Measurements from ENCODE around the gene TBC1D1.

TBC1D1 gene

DNA sequence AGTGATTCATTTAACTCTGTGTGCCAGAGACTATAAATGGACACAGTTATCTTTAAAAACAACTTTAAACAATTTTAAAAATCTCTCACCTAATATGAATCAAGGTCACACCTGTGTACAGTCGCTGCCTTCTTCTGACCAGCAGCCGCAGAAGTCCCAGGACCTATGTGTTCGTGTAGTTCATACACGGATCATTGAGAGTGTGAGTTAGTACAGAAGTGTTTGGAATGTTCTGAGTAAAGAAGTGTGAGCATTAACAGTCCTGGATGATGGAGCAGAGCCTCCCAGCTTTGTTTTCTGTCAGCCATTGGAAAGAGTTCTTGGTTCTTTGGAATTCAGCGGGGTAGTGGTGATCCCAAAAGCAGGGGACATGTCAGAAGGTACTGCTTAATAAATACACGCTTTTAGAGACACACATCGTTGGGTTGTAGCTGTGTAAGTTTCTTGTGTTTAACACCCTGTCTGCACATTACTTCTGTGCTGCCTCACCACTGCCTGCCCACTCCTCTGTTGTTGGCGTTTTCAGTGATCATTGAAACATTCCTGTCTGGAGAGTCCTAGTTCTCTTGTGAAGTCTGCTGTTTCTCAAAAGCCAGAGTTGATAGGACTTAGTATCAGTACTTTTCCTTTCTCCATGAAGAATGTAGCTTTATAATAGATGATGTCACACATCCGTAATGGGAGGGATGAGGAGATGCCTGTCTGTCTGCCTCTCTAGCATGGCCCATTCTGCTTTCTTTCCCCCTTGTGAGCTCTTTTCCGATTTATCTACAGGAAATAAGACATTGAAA is 159.9 kb downstream of the TBC1D1 start:
- peaks cover 7% of the 10 kb centered on the region; the same call in 1 of the 2 replicates for H3K4me1 ChIP-seq (ENCODE audit: insufficient read depth, low read length)
- no peak overlapping the region for H3K9ac ChIP-seq (ENCODE audit: low read depth, low read length)
- no peaks in the 10 kb centered on the region for H3K9me3 ChIP-seq (ENCODE audit: insufficient read depth, low read depth, low read length)
- H3K27ac ChIP-seq (ENCODE audit: low read length), result no peak overlapping the region
- no peak overlapping the region for H3K4me3 ChIP-seq (ENCODE audit: low read length)
- H3K27me3 ChIP-seq (ENCODE audit: insufficient read depth, low read length), result no peaks in the 10 kb centered on the region
- H3K36me3 ChIP-seq (ENCODE audit: insufficient read depth, low read depth, low read length), result peaks cover 38% of the 10 kb centered on the region

DNA sequence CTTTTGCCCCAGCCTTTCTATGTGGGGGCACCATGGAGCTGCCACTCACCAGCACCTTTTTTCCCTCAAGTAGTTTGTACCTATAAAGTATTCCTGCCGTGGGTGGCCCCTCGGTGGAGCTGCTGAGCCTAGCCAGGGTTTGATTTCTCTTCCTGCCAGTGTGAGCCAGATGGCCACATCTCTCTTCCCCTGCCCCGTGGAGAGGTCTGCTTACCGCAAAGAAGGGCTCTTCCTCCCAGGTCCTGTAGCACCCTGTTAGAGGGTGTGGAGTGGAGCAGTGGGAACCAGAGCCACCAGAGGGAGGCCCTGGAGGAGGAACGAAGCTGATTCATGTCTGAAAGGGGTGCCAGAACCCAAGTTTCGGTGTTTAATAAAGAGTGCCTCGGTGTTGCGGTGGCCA is 164.7 kb downstream of the TBC1D1 start:
- no peak overlapping the region for H3K4me3 ChIP-seq (ENCODE audit: low read length)
- no peaks in the 10 kb centered on the region for H3K27me3 ChIP-seq (ENCODE audit: insufficient read depth, low read length)
- no peaks in the 10 kb centered on the region for H3K4me1 ChIP-seq (ENCODE audit: insufficient read depth, low read length)
- no peak overlapping the region for H3K27ac ChIP-seq (ENCODE audit: low read length)
- no peaks in the 10 kb centered on the region for H3K9me3 ChIP-seq (ENCODE audit: insufficient read depth, low read depth, low read length)
- H3K36me3 ChIP-seq (ENCODE audit: insufficient read depth, low read depth, low read length), result peaks cover 28% of the 10 kb centered on the region
- no peak overlapping the region for H3K9ac ChIP-seq (ENCODE audit: low read depth, low read length)

GRCh38 chr4:38056011-38056685 is 165.3 kb downstream of the TBC1D1 start:
- Histone ChIP-seq H3K9me3 (ENCODE audit: insufficient read depth, low read depth, low read length) (no peaks in the 10 kb centered on the region), H3K27ac (ENCODE audit: low read length) (no peak overlapping the region), H3K36me3 (ENCODE audit: insufficient read depth, low read depth, low read length) (peaks cover 28% of the 10 kb centered on the region), H3K4me3 (ENCODE audit: low read length) (no peak overlapping the region), H3K9ac (ENCODE audit: low read depth, low read length) (no peak overlapping the region), H3K27me3 (ENCODE audit: insufficient read depth, low read length) (no peaks in the 10 kb centered on the region), H3K4me1 (ENCODE audit: insufficient read depth, low read length) (no peaks in the 10 kb centered on the region)

- peaks cover 28% of the 10 kb centered on the region for H3K36me3 ChIP-seq (ENCODE audit: insufficient read depth, low read depth, low read length)
- no peak overlapping the region for H3K4me3 ChIP-seq (ENCODE audit: low read length)
- no peaks in the 10 kb centered on the region for H3K9me3 ChIP-seq (ENCODE audit: insufficient read depth, low read depth, low read length)
- no peaks in the 10 kb centered on the region for H3K4me1 ChIP-seq (ENCODE audit: insufficient read depth, low read length)
- H3K27ac ChIP-seq (ENCODE audit: low read length), result no peak overlapping the region
- no peak overlapping the region for H3K9ac ChIP-seq (ENCODE audit: low read depth, low read length)
- H3K27me3 ChIP-seq (ENCODE audit: insufficient read depth, low read length), result no peaks in the 10 kb centered on the region
These were observed 167.3 kb downstream of the TBC1D1 start for GRCh38 chr4:38058151-38058550.

DNA sequence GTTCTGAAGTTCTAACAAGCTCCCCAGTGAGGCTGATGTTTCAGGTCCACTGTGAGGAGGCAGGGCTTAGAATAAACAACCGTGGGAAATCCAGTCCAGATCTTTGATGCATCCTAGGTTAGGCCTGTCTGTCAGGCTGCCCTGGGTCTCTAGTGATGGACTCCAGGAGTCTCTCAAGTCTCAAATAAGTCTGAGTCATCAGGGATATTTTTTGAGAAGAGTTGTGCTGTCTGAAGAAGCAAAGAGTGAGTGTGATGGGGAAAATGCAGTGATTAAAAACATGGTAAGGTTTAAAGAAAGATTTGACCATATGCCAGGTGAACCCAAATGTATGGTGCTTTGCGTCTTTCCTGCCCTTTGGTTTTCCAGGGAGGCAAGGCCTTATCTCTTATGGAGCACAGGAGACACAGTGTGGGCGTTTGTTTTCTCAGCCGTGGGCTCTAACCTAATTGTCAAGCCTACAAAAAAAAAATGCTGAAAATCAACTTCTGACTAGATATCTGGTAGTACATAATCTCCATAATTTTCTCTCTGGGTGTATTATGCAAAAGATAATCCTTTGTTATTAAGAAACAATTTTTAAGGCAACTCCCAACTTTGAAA is 170.0 kb downstream of the TBC1D1 start:
- no peak overlapping the region for H3K27ac ChIP-seq (ENCODE audit: low read length)
- H3K4me1 ChIP-seq (ENCODE audit: insufficient read depth, low read length), result no peaks in the 10 kb centered on the region
- no peak overlapping the region for H3K4me3 ChIP-seq (ENCODE audit: low read length)
- no peaks in the 10 kb centered on the region for H3K27me3 ChIP-seq (ENCODE audit: insufficient read depth, low read length)
- no peaks in the 10 kb centered on the region for H3K9me3 ChIP-seq (ENCODE audit: insufficient read depth, low read depth, low read length)
- peaks cover 9% of the 10 kb centered on the region for H3K36me3 ChIP-seq (ENCODE audit: insufficient read depth, low read depth, low read length)
- H3K9ac ChIP-seq (ENCODE audit: low read depth, low read length), result no peak overlapping the region

DNA sequence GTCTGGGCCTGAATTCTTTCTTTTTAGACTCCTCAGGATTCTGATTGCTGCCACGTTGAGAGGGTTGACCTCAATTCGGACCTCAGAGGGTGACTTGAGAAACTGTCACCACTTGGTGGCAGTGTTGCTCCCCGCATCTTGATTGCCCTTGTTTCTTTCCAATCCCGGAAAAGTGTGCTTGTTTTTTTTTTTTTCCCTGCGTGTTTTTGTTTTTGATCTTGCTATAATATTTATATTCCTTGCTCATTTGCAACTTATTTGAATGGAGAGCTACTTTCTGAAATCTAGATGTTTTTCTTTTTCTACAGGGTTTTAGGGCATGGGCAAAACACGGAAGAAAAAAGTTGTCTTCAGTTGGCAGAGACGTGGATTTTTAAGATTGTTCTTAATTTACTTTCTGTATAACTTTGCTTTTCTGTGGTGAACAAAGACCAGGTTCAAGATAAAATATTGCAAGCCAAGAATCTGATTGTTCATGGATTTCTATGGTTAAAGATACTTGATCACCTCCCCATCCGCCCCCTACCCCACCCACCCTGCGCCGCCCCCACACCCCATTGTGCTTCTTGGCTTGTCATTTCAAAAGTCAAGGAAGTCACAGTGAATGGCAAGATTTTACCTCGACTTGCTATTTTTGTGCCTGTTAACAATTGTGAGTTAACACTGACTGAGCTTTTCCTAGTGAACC is 171.3 kb downstream of the TBC1D1 start:
- Histone ChIP-seq H3K4me1 (ENCODE audit: insufficient read depth, low read length) (no peaks in the 10 kb centered on the region), H3K9me3 (ENCODE audit: insufficient read depth, low read depth, low read length) (no peaks in the 10 kb centered on the region), H3K9ac (ENCODE audit: low read depth, low read length) (no peak overlapping the region), H3K27ac (ENCODE audit: low read length) (no peak overlapping the region), H3K27me3 (ENCODE audit: insufficient read depth, low read length) (no peaks in the 10 kb centered on the region), H3K36me3 (ENCODE audit: insufficient read depth, low read depth, low read length) (peaks cover 1% of the 10 kb centered on the region; the same call in 1 of the 2 replicates), H3K4me3 (ENCODE audit: low read length) (no peak overlapping the region)

DNA sequence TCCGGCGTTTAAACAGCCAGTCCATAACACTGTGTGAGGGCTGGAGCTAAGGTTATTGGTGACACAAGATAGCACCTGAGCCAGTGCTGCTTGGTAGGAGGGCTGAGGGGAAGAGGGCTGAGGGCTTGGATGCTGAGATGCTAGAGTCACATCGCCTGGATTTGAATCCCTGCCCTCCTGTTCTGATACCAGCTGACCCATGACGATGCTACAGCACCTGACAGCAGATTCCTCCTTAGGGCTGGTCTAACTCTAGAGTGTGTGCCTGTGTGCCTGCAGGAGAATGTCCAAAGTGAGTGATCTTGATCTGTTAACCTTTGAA is 171.9 kb downstream of the TBC1D1 start:
- H3K36me3 ChIP-seq (ENCODE audit: insufficient read depth, low read depth, low read length), result no peaks in the 10 kb centered on the region; the same call in 1 of the 2 replicates
- H3K4me1 ChIP-seq (ENCODE audit: insufficient read depth, low read length), result no peaks in the 10 kb centered on the region
- no peaks in the 10 kb centered on the region for H3K27me3 ChIP-seq (ENCODE audit: insufficient read depth, low read length)
- H3K9ac ChIP-seq (ENCODE audit: low read depth, low read length), result no peak overlapping the region
- H3K27ac ChIP-seq (ENCODE audit: low read length), result no peak overlapping the region
- H3K9me3 ChIP-seq (ENCODE audit: insufficient read depth, low read depth, low read length), result no peaks in the 10 kb centered on the region
- no peak overlapping the region for H3K4me3 ChIP-seq (ENCODE audit: low read length)

DNA sequence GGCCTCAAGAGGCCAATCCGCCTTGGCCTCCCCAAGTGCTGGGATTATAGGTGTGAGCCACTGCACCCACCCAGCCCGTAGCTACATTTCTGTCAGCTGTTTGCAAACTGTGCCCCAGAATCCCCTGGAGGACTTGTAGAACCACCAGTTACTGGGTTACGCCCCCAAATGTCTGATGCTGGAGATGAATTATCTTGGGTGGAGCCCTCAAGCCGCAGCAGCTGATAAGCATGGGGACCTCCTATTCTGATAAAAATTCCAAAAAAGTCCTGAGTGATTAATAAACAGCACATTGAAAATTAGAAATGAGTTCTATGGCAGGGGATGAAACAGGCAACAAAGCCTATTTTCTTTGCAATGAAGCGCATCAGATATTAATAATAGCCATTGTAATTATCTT is 174.3 kb downstream of the TBC1D1 start:
- no peaks in the 10 kb centered on the region for H3K36me3 ChIP-seq (ENCODE audit: insufficient read depth, low read depth, low read length)
- H3K4me1 ChIP-seq (ENCODE audit: insufficient read depth, low read length), result peaks cover 4% of the 10 kb centered on the region
- H3K9me3 ChIP-seq (ENCODE audit: insufficient read depth, low read depth, low read length), result no peaks in the 10 kb centered on the region
- no peaks in the 10 kb centered on the region for H3K27me3 ChIP-seq (ENCODE audit: insufficient read depth, low read length)
- no peak overlapping the region for H3K9ac ChIP-seq (ENCODE audit: low read depth, low read length)
- H3K27ac ChIP-seq (ENCODE audit: low read length), result no peak overlapping the region
- H3K4me3 ChIP-seq (ENCODE audit: low read length), result no peak overlapping the region

DNA sequence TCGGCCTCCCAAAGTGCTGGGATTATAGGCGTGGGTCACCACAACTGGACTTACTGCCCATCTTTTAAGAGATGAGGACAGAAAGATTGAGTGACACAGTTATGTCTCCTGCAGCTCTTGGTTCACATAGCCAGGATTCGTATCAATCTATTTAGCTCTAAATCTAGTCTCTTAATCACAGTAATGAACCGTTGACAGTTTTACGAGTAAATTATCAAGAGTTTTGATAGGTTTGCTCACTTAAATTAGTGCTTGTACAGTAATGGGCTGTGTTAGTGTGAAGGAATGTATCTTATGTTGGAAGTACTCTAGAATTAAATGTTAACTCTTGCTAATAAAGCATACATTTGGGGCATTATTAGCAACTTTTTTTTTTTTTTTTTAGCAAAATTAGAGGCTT is 175.0 kb downstream of the TBC1D1 start:
- no peaks in the 10 kb centered on the region for H3K9me3 ChIP-seq (ENCODE audit: insufficient read depth, low read depth, low read length)
- no peak overlapping the region for H3K27ac ChIP-seq (ENCODE audit: low read length)
- no peaks in the 10 kb centered on the region for H3K36me3 ChIP-seq (ENCODE audit: insufficient read depth, low read depth, low read length)
- no peak overlapping the region for H3K9ac ChIP-seq (ENCODE audit: low read depth, low read length)
- no peak overlapping the region for H3K4me3 ChIP-seq (ENCODE audit: low read length)
- H3K27me3 ChIP-seq (ENCODE audit: insufficient read depth, low read length), result no peaks in the 10 kb centered on the region
- H3K4me1 ChIP-seq (ENCODE audit: insufficient read depth, low read length), result peaks cover 4% of the 10 kb centered on the region

- H3K36me3 ChIP-seq (ENCODE audit: insufficient read depth, low read depth, low read length), result no peaks in the 10 kb centered on the region
- no peak overlapping the region for H3K27ac ChIP-seq (ENCODE audit: low read length)
- no peaks in the 10 kb centered on the region for H3K9me3 ChIP-seq (ENCODE audit: insufficient read depth, low read depth, low read length)
- no peak overlapping the region for H3K4me3 ChIP-seq (ENCODE audit: low read length)
- H3K4me1 ChIP-seq (ENCODE audit: insufficient read depth, low read length), result peaks cover 4% of the 10 kb centered on the region
- H3K9ac ChIP-seq (ENCODE audit: low read depth, low read length), result no peak overlapping the region
- H3K27me3 ChIP-seq (ENCODE audit: insufficient read depth, low read length), result no peaks in the 10 kb centered on the region
These were observed 176.6 kb downstream of the TBC1D1 start for GRCh38 chr4:38067499-38067898.

DNA sequence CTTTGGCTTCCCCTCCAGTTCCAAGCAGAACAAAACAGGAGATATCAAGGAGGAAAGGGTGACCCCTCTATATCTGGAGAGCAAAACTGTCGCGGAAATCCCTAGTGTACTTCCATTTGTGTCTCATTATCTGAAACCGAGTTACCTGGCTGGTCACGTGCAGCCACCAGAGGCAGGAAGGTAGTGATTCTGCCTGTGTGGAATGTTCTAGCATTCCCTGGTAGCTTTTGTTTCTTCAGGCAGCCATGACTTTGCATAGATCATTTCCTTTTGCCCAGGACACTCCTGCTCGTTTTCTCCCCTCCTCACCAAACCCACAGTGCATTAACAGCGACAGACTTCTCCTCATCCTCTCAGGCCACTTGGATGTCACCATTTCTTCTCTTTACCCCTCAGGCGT is 177.2 kb downstream of the TBC1D1 start:
- Histone ChIP-seq H3K9ac (ENCODE audit: low read depth, low read length) (no peak overlapping the region), H3K9me3 (ENCODE audit: insufficient read depth, low read depth, low read length) (no peaks in the 10 kb centered on the region), H3K27me3 (ENCODE audit: insufficient read depth, low read length) (no peaks in the 10 kb centered on the region), H3K36me3 (ENCODE audit: insufficient read depth, low read depth, low read length) (0 out of 2 replicates have a peak, but pooled peaks cover 4% of the 10 kb centered on the region), H3K4me1 (ENCODE audit: insufficient read depth, low read length) (peaks cover 4% of the 10 kb centered on the region), H3K27ac (ENCODE audit: low read length) (no peak overlapping the region), H3K4me3 (ENCODE audit: low read length) (no peak overlapping the region)

Measured in iPS-20b (cell line).